Measurements from ENCODE around the gene GLYATL1.

The GLYATL1 gene

DNA sequence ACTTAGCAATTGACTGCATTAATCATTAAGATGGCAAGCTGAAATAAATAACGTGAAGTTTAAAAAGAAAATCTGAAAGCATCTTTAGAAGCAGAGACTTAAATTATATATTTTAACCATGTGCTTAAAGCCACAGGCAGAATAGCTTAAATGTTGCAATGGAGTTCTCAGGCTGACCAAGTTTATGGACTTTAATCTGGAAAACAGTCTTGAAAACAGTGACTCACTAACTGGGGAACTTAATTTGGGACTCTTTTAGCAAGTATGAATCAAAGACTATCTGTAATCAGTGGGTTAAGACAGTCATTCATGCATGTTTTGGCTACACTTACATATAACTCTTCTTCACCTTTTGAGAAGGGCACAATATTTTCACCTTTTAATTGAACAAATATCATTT lies 12.6 kb upstream of the GLYATL1 start:
- DNase-seq (ENCODE audit: low read depth) = no peak

DNA sequence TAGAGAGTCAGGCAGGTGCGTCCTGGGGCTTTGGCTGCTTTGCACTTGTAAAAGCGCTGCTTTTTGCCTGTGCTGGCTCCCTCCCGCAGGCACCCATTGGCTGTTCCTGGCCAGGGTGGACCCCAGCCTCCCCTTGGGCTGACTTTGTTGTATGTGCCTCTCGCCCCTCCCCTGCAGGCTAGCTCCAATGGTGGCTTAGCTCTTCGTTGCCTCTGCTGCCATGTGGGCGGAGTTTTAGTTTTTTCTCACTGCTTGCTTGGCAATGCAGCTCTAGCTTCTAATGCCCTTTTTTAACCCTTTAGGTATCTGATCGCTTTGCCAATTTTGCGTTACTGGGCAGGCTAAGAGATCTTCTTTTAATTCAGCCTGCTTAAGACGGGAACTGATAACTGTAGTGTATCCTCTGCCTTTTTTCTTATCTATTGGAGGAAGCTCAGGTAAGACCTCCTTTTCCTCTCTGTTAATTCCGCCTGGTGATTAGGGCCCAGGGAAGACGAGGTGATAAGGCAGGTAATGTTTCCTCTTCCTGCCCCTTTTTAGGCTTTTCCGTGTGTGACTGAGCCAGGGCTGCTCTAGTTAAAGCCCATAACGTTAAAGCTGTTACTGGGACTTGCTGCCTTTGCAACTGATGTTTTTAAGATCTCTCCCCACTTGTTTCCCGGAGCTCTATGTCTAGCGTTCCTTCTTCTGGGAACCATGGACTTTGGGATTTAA lies 11.7 kb upstream of the GLYATL1 start:
- no peak for DNase-seq (ENCODE audit: low read depth)

- no peak for DNase-seq (ENCODE audit: low read depth)
These were observed 11.2 kb upstream of the GLYATL1 start for GRCh38 chr11:58928107-58928499.

DNA sequence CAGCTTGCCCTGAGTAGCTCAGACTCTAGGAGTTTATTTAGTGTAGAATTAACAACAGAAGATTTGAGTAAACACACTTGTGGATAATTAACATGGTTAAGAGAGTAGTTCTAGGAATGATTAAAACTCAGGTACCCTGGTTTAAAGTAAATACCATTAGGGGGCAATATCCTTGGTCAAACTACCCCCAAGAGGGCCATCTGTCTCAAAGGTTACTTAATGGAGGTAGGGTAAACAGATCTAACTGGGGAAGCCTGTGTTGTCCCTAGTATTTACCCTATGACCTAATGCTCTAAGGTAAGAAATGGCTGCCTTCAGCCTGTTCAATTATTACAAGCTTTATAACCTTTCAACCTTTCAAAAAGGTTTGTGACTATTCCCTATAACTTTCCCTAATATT lies 10.6 kb upstream of the GLYATL1 start:
- DNase-seq (ENCODE audit: low read depth) = no peak

DNA sequence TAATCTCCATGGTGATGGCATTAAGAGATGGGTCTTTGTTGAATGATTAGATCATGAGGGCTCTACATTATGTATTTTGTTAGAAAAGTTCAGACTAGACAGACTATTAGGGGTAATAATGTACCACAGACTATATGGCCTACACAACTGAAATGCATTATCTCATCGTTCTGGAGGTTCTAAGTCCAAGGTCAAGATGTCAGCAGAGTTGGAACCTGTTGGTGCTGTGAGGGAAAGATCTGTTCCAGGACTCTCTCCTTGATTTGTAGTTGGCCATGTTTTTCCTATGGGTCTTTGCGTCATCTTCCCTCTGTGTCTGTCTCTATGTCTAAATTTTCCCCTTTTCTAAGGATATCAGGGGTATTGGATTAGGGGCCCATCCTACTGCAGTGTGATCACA lies 8.4 kb upstream of the GLYATL1 start:
- no peak for DNase-seq (ENCODE audit: low read depth)

DNA sequence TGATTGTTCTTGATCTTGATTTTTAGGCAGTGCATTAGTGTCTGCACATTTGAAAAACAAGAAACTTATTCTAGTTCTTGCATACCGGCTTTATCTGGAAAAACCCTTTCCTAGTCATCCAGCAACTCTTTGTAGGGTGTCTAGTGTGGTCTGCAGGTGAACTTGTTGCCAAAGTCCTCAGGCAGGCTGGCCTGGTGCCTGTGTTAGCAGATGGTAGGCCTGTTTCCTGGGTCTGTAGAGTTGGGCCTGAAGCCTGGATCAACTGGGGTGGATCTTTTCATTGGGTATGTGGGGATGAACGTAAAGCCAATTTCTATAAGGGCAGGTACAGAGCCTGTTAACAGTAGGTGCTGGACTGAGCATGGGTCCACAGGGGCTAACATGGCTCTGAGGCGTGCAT lies 5.6 kb upstream of the GLYATL1 start:
- DNase-seq (ENCODE audit: low read depth) = no peak

GRCh38 chr11:58934945-58935513 lies 4.3 kb upstream of the GLYATL1 start:
- DNase-seq (ENCODE audit: low read depth) = no peak

DNA sequence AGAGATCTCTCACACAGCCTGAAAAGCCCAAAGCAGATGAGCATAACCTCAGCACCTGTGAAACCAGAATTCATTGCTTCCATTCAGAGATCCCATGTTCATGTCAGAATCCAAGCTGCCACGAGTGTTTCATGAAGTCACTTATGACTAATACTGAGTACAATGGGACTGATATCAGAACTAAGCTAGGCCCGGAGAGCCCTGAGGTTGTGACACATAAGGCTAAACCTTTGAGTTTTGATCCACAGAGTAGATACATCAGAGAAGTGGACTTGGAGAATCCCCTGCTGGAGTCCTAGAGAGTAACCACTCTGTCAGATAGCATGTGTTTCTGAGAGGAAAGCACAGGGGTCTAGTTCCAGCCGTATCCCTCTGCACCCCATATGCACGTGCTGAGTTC lies 890 bp upstream of the GLYATL1 start:
- DNase-seq (ENCODE audit: low read depth) = no peak

GRCh38 chr11:58940028-58940427 lies 740 bp downstream of the GLYATL1 start:
- DNase-seq (ENCODE audit: low read depth) = no peak

DNA sequence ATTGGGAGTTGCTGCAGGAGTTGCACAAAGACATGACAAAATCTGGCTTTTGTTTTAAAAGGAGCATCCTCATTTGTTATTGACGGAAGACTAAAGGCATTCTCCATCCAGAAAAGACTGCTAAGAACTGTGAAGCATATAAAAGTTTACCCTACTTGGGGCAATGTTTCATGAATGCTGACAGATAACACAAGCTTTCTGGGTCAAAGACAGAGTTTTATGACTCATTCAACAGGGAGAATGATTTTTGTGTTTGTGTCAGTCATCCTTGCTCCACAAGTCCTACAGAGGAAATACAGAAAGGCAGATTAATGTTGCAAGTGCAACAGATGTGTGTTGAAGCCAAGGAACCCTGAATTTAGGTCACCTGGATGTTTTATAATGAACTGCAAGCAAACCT lies 2.5 kb downstream of the GLYATL1 start:
- DNase-seq (ENCODE audit: low read depth) = no peak

GRCh38 chr11:58945663-58946062 lies 6.4 kb downstream of the GLYATL1 start:
- no peak for DNase-seq (ENCODE audit: low read depth)

GRCh38 chr11:58949184-58949583 lies 9.9 kb downstream of the GLYATL1 start:
- DNase-seq (ENCODE audit: low read depth) = no peak

GRCh38 chr11:58957922-58958321 lies 18.6 kb downstream of the GLYATL1 start:
- DNase-seq (ENCODE audit: low read depth) = no peak

DNA sequence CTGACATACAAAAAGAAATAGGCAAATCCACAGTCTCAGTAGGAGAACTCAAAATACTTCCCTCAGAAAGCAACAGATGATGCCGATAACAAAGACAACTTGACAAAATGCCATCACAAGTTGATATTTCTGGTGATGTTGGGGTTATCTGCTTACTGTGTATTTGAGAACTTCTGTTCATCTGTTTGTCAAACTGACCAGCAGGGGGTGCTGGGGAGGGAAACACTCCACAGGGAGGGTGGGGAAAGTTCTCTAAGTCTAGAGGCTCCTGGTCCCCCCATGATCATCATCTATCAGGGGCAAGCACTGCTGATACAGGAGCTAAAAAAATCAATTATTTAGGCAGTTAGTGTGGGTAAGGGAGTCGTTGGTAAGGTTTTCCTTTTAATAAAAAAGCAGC lies 19.2 kb downstream of the GLYATL1 start:
- peak; percentile 6 for DNase-seq (ENCODE audit: low read depth)

DNA sequence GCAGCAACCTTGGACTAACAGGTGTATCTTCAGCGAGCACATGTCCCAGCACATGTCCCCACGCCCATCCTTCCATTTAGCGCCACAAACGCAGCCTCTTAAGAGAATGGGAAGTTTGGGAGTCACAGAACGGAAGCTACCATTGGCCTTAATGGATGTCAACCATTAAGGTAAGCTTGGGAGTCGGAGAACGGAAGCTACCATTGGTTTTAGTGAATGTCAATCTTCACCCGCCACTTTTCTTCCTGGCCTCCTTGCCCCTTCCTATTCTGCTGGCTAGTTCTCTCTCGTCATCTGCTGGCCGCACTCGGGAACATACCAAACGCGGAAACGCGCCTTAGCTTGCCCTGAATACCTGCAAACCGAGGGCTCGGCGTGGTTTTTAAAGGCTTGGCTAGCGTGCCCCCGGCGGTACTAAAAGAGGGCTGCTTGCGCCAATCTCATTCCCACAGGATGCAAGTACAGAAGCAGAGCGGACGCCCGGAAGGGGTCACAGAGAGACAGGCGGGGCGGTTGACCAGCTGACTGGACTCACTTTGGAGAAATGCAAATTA lies 24.3 kb downstream of the GLYATL1 start:
- DNase-seq (ENCODE audit: low read depth) = no peak

GRCh38 chr11:58965246-58965985 lies 26.1 kb downstream of the GLYATL1 start:
- no peak for DNase-seq (ENCODE audit: low read depth)

DNA sequence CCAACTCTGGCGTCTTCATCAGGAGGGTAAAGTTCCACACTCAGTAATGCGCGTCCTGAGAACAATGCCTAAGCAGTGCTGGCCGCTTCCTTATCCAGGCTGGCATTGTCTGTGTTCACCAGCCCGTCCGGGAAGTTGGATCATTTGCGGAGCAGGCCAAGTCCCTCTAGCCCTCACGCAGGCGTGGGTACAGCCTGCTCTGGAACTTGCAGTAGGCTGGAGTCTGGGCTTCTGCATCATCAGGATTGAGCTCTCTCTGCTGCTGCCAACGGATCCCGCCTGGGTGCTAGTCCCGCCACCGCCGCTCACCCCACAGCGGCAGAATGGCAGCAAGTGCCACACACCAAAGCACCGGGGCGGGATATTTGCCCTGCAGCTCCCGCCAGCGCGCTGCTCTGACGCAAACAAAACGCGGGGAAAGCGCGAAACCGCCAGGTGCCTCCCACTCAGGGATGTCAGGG lies 29.0 kb downstream of the GLYATL1 start:
- no peak for DNase-seq (ENCODE audit: low read depth)

DNA sequence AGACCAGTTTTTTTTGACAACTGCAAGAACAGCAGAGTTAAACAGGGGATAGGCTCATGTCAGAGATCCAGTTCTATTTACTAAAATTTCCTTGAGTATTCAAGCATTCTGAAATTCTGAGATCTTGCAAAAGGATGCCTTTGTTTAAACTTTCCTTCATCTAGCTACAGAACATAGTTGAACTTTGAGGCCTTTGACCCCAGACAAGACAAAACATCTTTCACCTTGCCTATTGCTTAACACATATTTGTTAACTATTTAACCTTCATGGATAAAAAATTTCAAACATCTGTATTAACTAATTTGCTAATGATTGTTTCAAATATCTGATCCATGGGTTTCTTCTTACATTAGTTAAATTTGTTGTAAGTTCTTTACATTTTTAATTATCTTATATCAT lies 38.2 kb downstream of the GLYATL1 start:
- no peak for DNase-seq (ENCODE audit: low read depth)

DNA sequence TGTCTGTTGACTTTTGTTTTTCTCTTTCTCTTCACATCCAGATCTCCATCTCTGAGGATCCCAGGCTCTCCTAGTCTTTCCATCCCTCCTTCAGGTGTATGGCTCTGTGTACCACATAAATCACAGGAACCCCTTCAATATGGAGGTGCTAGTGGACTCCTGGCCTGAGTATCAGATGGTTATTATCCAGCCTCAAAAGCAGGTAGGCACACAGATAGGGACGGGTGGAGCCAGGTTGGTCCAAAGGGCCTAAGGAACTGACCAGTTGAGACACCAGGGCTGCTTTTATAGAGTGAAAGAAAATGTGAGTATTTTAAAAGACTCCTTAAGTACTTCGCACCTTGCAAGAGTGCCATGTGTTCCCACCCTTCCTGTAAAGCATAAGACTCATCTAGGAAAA lies 39.9 kb downstream of the GLYATL1 start:
- no peak for DNase-seq (ENCODE audit: low read depth)

DNA sequence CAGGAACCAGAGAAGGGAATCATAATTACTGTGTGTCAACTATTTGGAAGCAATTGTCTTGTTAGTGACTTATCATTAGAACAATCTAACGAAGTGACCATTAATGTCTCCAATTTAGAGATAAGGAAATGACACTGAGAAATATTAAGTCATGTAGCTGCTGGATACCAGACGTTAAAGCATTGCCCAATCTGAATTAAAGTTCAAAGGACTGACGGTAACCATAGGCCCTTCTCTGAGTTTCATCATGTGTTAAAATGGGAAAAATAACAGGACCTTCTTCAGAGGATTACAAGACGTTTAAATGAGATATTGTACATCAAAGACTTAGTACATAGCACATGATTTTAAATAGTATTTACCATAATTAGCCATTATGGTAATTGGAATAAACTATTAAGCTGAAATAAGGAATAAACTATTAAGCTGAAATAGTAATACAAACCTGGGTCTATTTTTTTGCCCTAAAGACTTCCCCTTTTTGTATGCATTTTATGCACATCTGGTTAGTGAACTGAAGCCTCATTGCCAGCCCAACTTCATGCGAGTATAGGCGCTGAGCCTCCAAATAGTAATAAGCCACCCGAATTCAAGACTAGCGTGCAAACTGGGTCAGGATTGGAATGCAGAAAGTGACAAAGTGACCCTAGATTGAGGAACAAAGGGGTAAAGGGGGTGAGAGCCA lies 41.0 kb downstream of the GLYATL1 start:
- no peak for DNase-seq (ENCODE audit: low read depth)

DNA sequence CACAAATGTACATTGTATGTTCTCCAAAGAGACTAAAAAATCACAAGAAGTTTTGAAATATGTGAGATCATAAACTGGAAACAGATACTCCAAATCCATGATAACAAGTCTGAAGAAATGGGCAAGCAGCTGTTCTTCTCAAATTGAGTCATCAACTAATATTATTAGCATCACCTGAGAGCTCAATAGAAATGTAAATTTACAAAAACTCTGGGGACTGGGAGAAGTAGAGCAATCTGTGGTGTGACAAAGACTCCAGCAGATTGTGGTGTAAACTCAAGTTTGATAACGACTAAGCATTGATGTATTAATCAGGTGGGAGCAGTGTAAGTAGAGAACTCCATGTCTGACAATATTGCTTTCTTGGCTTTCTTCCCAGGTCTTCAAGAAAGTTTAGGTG lies 53.2 kb downstream of the GLYATL1 start:
- DNase-seq (ENCODE audit: low read depth) = no peak

DNA sequence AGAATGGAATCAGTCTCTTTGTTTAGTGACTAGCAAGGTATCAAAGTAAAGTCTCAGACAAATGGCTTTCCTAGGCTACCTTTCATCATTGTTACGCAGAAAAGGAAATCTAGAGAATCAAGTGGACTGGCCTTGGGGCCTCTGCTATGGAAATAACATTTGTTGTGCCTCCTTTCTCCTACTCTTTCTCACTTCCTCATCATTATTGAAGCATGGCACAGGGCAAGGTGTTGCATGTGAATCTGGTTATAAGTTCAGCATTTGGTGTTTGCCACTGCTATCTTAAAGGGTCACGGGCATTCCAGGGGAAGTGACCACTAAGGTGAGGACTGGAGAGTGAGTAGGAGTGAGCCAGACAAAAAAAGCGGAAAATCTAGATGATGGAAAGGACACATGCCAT lies 54.9 kb downstream of the GLYATL1 start:
- no peak for DNase-seq (ENCODE audit: low read depth)
